Right cardiac atrium (tissue), 5 donors: ENCODE results near the gene FARP1. TPM values are rescaled to one million over a fixed set of nuclear protein-coding genes. Genes with fewer than 3 reads are reported as not detected.
A peak's percentile ranks its signal among the peaks of the same experiment; 100 is the strongest.
"Not testable (repeated sequence)": the region's sequence is repeated elsewhere in the genome, so short reads cannot be mapped to it uniquely, and the experiment has no call there.

ENCODE experiments used
- ATAC-seq, 2 donors: fragments of 200-7000 bp; cut with Tn5 transposase; one replicate each; pipeline versions ENCODE4 v1.8.0 to v1.9.1; 2020; ENCODE audit warnings: moderate library complexity in 2 of 2, mild to moderate bottlenecking in 1 of 2
- DNase-seq, 3 donors: peaks; one replicate each; pipeline ENCODE4 v3.0.0-alpha.2; 2020
- H3K27ac ChIP-seq: one replicate; pipeline ENCODE4 v1.5.1; 2013; ENCODE audit warnings: mild to moderate bottlenecking, low read length, control low read depth, moderate library complexity
- H3K27me3 ChIP-seq: one replicate; pipeline ENCODE4 v1.6.1; 2013; ENCODE audit not compliant: control insufficient read depth, insufficient read depth
- H3K4me1 ChIP-seq: one replicate; pipeline ENCODE4 v1.6.1; 2013; ENCODE audit warnings: low read length; ENCODE audit not compliant: control insufficient read depth, insufficient read depth
- H3K4me3 ChIP-seq: one replicate; pipeline ENCODE4 v1.5.1; 2013; ENCODE audit warnings: low read length, control low read depth
- H3K9me3 ChIP-seq: one replicate; pipeline ENCODE4 v1.6.1; 2013; ENCODE audit warnings: low read length; ENCODE audit not compliant: control insufficient read depth
- WGBS: extraction: QIAGEN DNeasy Blood & Tissue Kit; methylation state at CpG from one replicate; pipeline ENCODE4 v1.1.7; 2013; 5-methylcytosine and 5-hydroxymethylcytosine counted together
- intact Hi-C, 4 donors: fragments of 100-400 bp; cut with DNase I; formaldehyde crosslinking; loops; one replicate each; pipeline versions ENCODE4 v1.11.0 to v1.14.0; 2022 to 2023
- polyA plus RNA-seq: library from polyadenylated mRNA; stranded (reverse); fragments of 200-250 nt; gene quantifications from one replicate; pipeline ENCODE4 v1.2.3, GENCODE V29; 2013
- total RNA-seq, 4 donors: library from RNA; stranded (reverse); fragmentation: NEBNext Ultra II Directional; extraction: Animal tissue kit (Norgen Biotek cat#: 25700); gene quantifications; one replicate each; pipeline ENCODE4 v1.2.1, GENCODE V29; 2021
- donor health status: healthy with polysubstance abuse.
- donor health status: DM: no; HTN: yes; CAD: no.
- donor health status: DM: no; HTN: no; CAD: no.
- donor health status: DM: no; HTN: yes; CAD: no; lungs with severe emphysema.
- donor health status: DM: yes; HTN: yes; CAD: no.

The FARP1 gene
- total and polyA plus RNA-seq, 5 donors = 8.3 to 27.6 (median 22.7) TPM

GRCh38 chr13:98265692-98266551, 123.0 kb downstream of the FARP1 start:
- intact Hi-C loops = no loop called here
- peak; percentile 50 to 62 for ATAC-seq

DNA sequence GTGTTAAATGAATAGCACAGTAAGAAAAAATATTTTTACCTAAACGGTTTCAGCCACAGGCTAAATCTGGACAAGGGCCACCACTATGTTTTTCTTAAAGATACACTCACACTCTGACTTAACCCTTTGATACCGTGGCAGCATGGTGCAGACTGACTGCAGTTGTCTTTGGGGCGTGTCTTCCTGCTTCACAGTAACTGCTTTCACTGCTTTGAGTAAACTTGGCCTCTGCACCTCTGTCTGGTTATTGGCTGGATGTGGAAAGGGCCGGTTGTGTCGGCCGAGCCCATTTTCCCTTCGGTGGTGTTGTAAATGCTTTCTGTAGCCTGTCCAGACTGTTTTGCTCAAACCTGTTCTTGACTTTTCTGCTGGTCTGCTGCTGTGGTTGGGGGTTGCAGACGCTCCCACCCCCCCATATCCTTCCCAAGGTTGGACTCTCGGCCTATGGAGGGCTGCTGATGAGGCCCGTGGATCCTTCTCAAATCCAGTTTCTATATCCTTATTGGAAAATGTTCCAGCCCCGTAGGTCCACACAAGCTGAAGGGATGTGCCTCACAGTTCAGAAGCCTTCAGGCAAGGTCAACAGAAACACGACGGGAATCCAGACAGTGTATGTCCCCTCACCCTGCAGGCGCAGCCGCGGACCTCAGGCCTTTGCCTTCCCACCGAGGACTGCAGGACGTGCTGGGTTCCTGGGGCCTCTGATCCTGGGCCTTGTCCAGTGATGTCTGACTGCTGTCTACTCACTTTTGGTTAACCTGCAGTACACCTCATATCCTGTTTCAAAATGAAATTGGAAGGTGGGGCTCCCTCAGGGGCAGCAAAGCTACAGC, 124.4 kb downstream of the FARP1 start:
- ATAC-seq = peak; percentile 84 to 90
- peak; percentile 30 to 63 (median 46) for DNase-seq
- no peak overlapping the region for H3K4me3 ChIP-seq
- H3K27ac ChIP-seq = no peak overlapping the region
- no peaks in the 10 kb centered on the region for H3K27me3 ChIP-seq
- intact Hi-C loops = no loop called here
- no peaks in the 10 kb centered on the region for H3K4me1 ChIP-seq
- WGBS = 60% methylated on average over 18 of the region's 18 CpGs
- H3K9me3 ChIP-seq = no peaks in the 10 kb centered on the region

More at GRCh38 chr13:98265692-98266551, 123.0 kb downstream of the FARP1 start:
- DNase-seq = no peak
- Histone ChIP-seq H3K4me1 (no peaks in the 10 kb centered on the region), H3K27me3 (no peaks in the 10 kb centered on the region), H3K27ac (no peak overlapping the region), H3K4me3 (no peak overlapping the region), H3K9me3 (no peaks in the 10 kb centered on the region)
- 74% methylated on average over 10 of the region's 10 CpGs for WGBS

DNA sequence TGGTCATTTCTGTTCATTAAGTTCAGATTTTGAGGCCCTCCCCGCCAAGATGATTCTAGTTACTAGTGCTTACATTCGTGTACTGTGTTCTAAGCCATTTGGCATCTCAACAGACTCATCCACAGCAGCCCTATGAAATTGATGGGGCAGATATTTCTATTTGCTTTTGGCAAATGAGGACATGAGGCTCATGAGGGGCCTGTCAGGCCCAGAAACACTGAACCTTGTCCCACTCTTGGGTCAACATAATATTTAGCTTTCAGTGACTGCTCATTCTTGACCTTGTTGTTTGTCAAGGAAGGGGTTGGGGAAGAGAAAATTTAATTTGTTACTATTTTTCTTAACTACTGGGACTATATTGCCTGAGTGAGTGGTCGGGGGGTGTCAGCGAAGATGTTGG, 126.5 kb downstream of the FARP1 start:
- no peak overlapping the region for H3K27ac ChIP-seq
- intact Hi-C loops = no loop called here
- no peaks in the 10 kb centered on the region for H3K9me3 ChIP-seq
- no peaks in the 10 kb centered on the region for H3K27me3 ChIP-seq
- H3K4me3 ChIP-seq = no peak overlapping the region
- WGBS = 91% methylated on average over 4 of the region's 4 CpGs
- no peak for DNase-seq
- ATAC-seq = no peak
- no peaks in the 10 kb centered on the region for H3K4me1 ChIP-seq

DNA sequence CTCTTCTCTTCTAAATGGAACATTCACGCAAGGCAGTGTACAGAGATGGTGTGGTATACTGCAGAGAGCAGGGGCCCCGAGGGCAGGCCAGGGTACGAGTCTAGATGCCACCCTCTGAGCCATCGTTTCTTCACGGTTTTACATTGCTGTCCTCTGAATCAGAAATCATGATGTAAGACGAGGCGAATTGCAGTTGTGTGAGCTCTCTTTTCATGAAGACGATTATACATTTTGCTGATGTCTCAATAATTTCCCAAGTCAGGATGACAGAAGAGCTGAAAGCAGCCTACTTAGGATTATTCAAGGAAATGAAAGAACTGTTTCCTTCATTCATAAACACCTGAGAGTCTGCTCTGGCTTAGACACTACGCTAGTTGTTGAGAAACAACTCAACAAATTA, 127.9 kb downstream of the FARP1 start:
- H3K27me3 ChIP-seq = no peaks in the 10 kb centered on the region
- no peak overlapping the region for H3K27ac ChIP-seq
- no peak for ATAC-seq
- no peaks in the 10 kb centered on the region for H3K9me3 ChIP-seq
- intact Hi-C loops = no loop called here
- H3K4me1 ChIP-seq = no peaks in the 10 kb centered on the region
- H3K4me3 ChIP-seq = no peak overlapping the region
- WGBS = 95% methylated on average over 9 of the region's 9 CpGs
- DNase-seq = no peak

GRCh38 chr13:98271646-98272045, 128.8 kb downstream of the FARP1 start:
- H3K9me3 ChIP-seq, intact Hi-C loops, DNase-seq, H3K27ac ChIP-seq, H3K4me3 ChIP-seq, H3K27me3 ChIP-seq, ATAC-seq, H3K4me1 ChIP-seq: not testable (repeated sequence)
- WGBS = 90% methylated on average over 3 of the region's 3 CpGs

DNA sequence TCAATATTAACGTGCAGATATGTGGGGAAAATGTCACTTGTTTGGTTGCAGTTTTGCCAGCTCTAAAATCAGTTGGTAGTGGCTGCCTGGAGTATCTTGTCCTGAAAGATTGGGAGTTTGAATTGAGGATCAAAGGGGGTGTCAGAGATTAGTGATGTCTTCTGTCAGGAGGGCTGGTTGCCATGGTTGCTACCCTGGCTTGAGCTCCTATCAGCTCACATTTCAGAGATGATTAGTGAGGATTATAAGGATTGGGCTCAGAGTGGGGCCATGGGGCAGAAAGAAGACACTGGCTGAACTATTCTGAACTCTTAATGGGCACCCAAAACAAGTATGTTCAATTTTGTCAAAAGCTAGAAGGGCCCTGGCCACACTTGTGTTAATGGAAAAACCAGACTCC, 129.7 kb downstream of the FARP1 start:
- no peak overlapping the region for H3K27ac ChIP-seq
- no peak overlapping the region for H3K4me3 ChIP-seq
- WGBS = 50% methylated on average over 1 of the region's 1 CpG
- H3K4me1 ChIP-seq = no peaks in the 10 kb centered on the region
- ATAC-seq (no peak), DNase-seq (no peak)
- intact Hi-C loops = no loop called here
- H3K9me3 ChIP-seq = no peaks in the 10 kb centered on the region
- H3K27me3 ChIP-seq = no peaks in the 10 kb centered on the region

DNA sequence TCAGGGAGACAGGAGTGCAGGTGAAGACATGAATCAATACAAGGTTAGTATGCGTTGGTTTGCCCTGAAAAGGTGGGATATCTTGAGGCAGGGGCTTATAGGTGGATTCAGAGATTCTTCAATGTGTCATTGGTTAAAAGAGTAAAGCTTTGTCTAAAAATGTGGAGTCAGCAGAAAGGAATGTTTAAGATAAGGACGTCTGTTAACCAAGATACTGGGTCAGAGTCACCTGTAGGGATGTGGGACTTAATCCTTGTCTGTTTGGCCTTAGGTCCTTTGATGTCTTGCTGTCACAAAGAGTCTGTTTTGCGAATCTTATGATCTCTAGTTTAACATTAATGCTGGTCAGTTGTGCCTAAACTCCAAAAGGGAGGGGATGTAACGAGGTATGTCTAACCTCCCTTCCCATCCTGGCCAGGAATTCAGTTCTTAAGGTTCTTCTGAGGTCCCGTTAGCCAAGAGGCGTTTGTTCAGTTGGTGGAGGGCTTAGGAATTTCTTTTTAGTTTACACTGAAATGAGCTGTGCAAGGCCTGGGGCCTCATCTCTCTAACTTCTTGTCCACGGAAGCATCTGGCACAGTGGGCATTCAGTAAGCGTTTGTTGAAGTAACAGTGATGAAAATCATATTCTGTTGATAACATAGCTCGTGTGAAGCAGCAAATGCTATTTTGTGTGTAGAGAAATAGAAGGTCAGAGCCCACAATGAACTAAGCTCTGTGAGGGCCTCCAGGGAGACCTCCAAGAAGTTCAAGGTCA, 130.4 kb downstream of the FARP1 start:
- Histone ChIP-seq H3K9me3 (no peaks in the 10 kb centered on the region), H3K4me3 (no peak overlapping the region), H3K27ac (no peak overlapping the region), H3K27me3 (no peaks in the 10 kb centered on the region), H3K4me1 (no peaks in the 10 kb centered on the region)
- intact Hi-C loops = no loop called here
- WGBS = 85% methylated on average over 9 of the region's 9 CpGs
- DNase-seq (no peak), ATAC-seq (no peak)

DNA sequence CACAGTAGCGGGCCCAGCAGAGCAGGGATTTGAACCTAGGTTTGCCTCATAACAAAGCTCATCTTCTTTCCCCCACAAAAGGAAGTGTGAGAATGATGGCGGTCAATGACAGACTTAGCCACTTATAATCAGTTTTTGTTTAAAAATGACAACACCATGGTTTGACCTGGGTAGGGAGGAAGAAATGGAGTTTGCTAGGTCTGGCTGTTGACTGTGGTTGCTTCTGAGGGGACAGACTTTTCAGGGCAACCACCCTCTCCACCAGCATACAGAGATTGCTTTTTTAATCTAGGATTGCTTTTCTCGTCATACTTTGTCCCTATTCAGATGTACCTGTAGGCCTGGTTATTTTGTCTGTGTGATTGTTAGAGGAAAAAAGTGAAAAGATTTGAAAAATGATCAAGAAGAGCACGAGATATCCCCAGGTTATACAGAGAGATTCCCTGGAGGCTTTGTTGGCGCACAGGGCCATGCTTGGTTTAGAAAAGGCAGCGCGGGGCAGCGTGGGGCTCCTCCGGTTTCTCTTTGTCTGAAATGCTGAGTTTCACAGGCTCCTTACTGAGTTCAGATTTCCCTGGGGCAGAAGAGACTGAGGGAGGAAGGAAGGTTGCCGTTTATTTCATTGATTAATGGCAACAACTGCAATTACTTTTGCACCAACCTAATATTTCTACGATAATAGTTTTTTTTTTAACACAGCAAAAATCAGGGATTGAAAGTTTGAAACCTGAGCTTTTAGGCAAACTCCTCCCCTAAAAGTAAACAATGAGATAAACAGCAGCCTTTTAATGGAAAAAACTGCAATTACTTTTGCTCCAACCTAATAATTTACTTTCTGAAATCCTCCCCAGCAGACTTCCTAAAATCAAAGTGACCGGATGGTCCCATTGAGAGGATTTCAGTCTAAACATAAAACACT, 131.2 kb downstream of the FARP1 start:
- no peak overlapping the region for H3K4me3 ChIP-seq
- H3K9me3 ChIP-seq = no peaks in the 10 kb centered on the region
- intact Hi-C loops = no loop called here
- ATAC-seq (no peak), DNase-seq (no peak)
- no peak overlapping the region for H3K27ac ChIP-seq
- H3K27me3 ChIP-seq = no peaks in the 10 kb centered on the region
- no peaks in the 10 kb centered on the region for H3K4me1 ChIP-seq
- WGBS = 78% methylated on average over 12 of the region's 12 CpGs

- Histone ChIP-seq H3K27ac (no peak overlapping the region), H3K4me3 (no peak overlapping the region), H3K27me3 (no peaks in the 10 kb centered on the region), H3K4me1 (no peaks in the 10 kb centered on the region), H3K9me3 (no peaks in the 10 kb centered on the region)
- ATAC-seq (no peak), DNase-seq (no peak)
- WGBS = 88% methylated on average over 2 of the region's 2 CpGs
- intact Hi-C loops = no loop called here
Observed at GRCh38 chr13:98274921-98275487, 132.1 kb downstream of the FARP1 start.

GRCh38 chr13:98275681-98276171, 132.8 kb downstream of the FARP1 start:
- H3K27me3 ChIP-seq = no peaks in the 10 kb centered on the region
- intact Hi-C loops = no loop called here
- ATAC-seq (no peak), DNase-seq (no peak)
- no peaks in the 10 kb centered on the region for H3K4me1 ChIP-seq
- no peaks in the 10 kb centered on the region for H3K9me3 ChIP-seq
- WGBS = 90% methylated on average over 2 of the region's 2 CpGs
- H3K4me3 ChIP-seq = no peak overlapping the region
- H3K27ac ChIP-seq = no peak overlapping the region
